Measurements from ENCODE around the gene TRIM37.
A peak's percentile ranks its signal among the peaks of the same experiment; 100 is the strongest.

DNA sequence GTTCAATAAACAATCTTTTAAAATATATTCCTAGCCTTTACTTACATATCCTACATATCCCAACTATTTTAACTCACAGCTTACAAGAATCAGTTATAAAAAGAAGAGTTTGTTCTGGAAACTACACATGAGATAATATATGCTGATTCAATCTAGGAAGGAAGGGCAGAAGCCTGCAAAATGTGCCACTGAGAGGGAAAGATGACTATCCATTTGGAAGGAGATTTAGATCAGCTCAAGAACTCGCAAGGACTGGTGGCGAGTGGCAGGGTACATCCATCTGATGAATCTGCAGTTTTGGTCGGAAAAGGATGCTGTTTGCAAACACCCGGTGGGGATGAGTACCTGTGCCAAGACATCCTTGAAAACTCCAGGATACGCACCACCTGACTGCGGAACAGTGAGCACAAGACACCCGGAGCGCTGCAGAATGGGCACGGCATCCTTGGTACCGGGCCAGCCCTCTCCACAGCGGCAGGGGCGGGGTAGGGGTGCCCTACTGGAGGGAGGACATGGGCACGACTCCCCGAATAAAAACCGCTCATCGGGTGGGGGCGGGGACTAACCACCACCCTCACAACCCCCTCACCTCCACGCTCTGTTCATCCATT lies 723 bp downstream of the TRIM37 start:
- TF ChIP-seq, protein P1, sequence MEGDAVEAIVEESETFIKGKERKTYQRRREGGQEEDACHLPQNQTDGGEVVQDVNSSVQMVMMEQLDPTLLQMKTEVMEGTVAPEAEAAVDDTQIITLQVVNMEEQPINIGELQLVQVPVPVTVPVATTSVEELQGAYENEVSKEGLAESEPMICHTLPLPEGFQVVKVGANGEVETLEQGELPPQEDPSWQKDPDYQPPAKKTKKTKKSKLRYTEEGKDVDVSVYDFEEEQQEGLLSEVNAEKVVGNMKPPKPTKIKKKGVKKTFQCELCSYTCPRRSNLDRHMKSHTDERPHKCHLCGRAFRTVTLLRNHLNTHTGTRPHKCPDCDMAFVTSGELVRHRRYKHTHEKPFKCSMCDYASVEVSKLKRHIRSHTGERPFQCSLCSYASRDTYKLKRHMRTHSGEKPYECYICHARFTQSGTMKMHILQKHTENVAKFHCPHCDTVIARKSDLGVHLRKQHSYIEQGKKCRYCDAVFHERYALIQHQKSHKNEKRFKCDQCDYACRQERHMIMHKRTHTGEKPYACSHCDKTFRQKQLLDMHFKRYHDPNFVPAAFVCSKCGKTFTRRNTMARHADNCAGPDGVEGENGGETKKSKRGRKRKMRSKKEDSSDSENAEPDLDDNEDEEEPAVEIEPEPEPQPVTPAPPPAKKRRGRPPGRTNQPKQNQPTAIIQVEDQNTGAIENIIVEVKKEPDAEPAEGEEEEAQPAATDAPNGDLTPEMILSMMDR (IDR thresholded peaks at IDR 0.05), result no peak
- TF ChIP-seq EZH2 (IDR thresholded peaks at IDR 0.05), result peak; percentile 31
